PC-3 (cell line): ENCODE data around the gene ZDHHC16.

Experiments
- EZH2phosphoT487 ChIP-seq: fragments of 300-600 bp; sonication (generic); IDR thresholded peaks from 2 replicates; pipeline ENCODE4 v1.6.1; 2018; ENCODE audit warnings: mild to moderate bottlenecking, antibody characterized with exemption, low read length, borderline replicate concordance
- TF ChIP-seq, protein P1 (sequence below): fragments of 300-600 bp; sonication (generic); conservative IDR thresholded peaks from 2 replicates; pipeline ENCODE4 v1.5.1; 2017; ENCODE audit warnings: antibody characterized with exemption, low read depth, mild to moderate bottlenecking, low read length

- TF ChIP-seq, protein P1, sequence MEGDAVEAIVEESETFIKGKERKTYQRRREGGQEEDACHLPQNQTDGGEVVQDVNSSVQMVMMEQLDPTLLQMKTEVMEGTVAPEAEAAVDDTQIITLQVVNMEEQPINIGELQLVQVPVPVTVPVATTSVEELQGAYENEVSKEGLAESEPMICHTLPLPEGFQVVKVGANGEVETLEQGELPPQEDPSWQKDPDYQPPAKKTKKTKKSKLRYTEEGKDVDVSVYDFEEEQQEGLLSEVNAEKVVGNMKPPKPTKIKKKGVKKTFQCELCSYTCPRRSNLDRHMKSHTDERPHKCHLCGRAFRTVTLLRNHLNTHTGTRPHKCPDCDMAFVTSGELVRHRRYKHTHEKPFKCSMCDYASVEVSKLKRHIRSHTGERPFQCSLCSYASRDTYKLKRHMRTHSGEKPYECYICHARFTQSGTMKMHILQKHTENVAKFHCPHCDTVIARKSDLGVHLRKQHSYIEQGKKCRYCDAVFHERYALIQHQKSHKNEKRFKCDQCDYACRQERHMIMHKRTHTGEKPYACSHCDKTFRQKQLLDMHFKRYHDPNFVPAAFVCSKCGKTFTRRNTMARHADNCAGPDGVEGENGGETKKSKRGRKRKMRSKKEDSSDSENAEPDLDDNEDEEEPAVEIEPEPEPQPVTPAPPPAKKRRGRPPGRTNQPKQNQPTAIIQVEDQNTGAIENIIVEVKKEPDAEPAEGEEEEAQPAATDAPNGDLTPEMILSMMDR, result no peak
- TF ChIP-seq EZH2phosphoT487, result no peak
Observed at GRCh38 chr10:97412891-97413304, 33.1 kb upstream of the ZDHHC16 start.
